ENCODE measurements around the gene URAD.

DNA sequence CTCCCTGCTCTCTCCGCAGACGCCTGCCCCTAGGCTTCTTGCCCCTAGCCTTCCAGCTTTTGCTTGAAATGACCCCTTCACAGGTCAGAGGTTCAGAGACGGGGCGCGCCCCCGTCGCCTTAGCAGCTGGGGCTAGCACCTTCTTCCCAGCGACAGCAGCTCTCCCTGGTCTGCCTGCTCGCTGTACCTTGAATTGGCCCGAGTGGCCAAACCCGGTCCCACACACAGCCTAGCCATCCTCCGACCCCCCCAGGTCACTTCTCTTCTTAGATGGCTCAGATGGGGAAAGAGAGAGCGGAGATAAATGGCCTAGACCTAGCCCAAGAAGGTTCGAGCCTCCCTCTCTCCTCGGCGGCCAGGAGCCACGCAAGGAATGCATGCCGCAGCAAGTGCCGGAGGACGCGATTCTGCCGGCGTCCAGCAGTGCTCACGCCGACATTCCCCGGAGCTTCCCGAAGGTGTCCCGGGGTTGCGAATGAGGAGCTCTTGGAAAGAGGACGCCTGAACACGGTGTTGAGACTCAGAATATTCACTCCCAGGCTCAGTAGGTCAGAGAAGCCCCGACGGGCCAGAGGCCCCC is 20.7 kb downstream of the URAD start:
- TF ChIP-seq, protein P1, sequence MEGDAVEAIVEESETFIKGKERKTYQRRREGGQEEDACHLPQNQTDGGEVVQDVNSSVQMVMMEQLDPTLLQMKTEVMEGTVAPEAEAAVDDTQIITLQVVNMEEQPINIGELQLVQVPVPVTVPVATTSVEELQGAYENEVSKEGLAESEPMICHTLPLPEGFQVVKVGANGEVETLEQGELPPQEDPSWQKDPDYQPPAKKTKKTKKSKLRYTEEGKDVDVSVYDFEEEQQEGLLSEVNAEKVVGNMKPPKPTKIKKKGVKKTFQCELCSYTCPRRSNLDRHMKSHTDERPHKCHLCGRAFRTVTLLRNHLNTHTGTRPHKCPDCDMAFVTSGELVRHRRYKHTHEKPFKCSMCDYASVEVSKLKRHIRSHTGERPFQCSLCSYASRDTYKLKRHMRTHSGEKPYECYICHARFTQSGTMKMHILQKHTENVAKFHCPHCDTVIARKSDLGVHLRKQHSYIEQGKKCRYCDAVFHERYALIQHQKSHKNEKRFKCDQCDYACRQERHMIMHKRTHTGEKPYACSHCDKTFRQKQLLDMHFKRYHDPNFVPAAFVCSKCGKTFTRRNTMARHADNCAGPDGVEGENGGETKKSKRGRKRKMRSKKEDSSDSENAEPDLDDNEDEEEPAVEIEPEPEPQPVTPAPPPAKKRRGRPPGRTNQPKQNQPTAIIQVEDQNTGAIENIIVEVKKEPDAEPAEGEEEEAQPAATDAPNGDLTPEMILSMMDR (conservative IDR thresholded peaks at IDR 0.05; ENCODE audit: low read depth, low read length): no peak
- TF ChIP-seq EZH2 (IDR thresholded peaks at IDR 0.05; ENCODE audit: low read length, unreplicated experiment): peak; percentile 95
- TF ChIP-seq EZH2phosphoT487 (IDR thresholded peaks at IDR 0.05; ENCODE audit: borderline replicate concordance, low read length): peak; percentile 70

All from PC-3 (cell line).